MM.1S (cell line): ENCODE measurements around the gene LMOD3.

ENCODE experiments used
- EZH2 ChIP-seq: fragments of 300-600 bp; sonication (generic); optimal IDR thresholded peaks from 2 replicates; pipeline ENCODE3; 2017; ENCODE audit warnings: low read depth, mild to moderate bottlenecking, antibody characterized with exemption, low read length, mixed read lengths
- EZH2phosphoT487 ChIP-seq: fragments of 300-600 bp; sonication (generic); IDR thresholded peaks from 2 replicates; pipeline ENCODE4 v1.6.1; 2018; ENCODE audit warnings: antibody characterized with exemption, low read length
- TF ChIP-seq, protein P1 (sequence below): fragments of 300-600 bp; sonication (generic); IDR thresholded peaks from 2 replicates; pipeline ENCODE4 v1.5.1; 2016; ENCODE audit warnings: antibody characterized with exemption, low read length, mixed read lengths

GRCh38 chr3:69088063-69088462 is 34.3 kb downstream of the LMOD3 start:
- TF ChIP-seq, protein P1, sequence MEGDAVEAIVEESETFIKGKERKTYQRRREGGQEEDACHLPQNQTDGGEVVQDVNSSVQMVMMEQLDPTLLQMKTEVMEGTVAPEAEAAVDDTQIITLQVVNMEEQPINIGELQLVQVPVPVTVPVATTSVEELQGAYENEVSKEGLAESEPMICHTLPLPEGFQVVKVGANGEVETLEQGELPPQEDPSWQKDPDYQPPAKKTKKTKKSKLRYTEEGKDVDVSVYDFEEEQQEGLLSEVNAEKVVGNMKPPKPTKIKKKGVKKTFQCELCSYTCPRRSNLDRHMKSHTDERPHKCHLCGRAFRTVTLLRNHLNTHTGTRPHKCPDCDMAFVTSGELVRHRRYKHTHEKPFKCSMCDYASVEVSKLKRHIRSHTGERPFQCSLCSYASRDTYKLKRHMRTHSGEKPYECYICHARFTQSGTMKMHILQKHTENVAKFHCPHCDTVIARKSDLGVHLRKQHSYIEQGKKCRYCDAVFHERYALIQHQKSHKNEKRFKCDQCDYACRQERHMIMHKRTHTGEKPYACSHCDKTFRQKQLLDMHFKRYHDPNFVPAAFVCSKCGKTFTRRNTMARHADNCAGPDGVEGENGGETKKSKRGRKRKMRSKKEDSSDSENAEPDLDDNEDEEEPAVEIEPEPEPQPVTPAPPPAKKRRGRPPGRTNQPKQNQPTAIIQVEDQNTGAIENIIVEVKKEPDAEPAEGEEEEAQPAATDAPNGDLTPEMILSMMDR = peak; percentile 18; the same call in 1 of the 2 replicates
- no peak for TF ChIP-seq EZH2phosphoT487
- TF ChIP-seq EZH2 = no peak
